ENCODE measurements around the gene LTF.
A peak's percentile ranks its signal among the peaks of the same experiment; 100 is the strongest.

LTF gene

DNA sequence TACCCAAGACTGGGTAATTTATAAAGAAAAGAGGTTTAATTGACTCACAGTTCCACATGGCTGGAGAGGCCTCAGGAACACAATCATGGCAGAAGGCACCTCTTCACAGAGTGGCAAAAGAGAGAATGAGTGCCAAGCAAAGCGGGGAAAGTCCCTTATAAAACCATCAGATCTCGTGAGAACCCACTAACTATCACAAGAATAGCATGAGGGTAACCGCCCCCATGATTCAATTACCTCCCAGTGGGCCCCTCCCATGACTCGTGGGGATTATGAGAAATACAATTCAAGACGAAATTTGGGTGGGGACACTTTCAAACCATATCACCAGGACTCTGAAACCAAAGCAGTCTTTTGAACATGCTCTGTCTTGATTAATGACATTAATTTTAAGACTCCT is 40.1 kb upstream of the LTF start:
- peaks cover 25% of the 10 kb centered on the region for H3K4me1 ChIP-seq (ENCODE audit: low read length)
- peak; percentile 55 for DNase-seq
- no peak overlapping the region for H3K4me3 ChIP-seq (ENCODE audit: low read length)
- H2AFZ ChIP-seq (ENCODE audit: low read length): no peak overlapping the region
- no peaks in the 10 kb centered on the region for H3F3A ChIP-seq (ENCODE audit: insufficient read depth, low read length)
- H3K79me2 ChIP-seq (ENCODE audit: low read length): no peaks in the 10 kb centered on the region
- no peaks in the 10 kb centered on the region for H3K36me3 ChIP-seq (replicated peaks; ENCODE audit: insufficient read depth, low read length)
- H3K9me3 ChIP-seq (replicated peaks; ENCODE audit: insufficient read depth, low read length): no peaks in the 10 kb centered on the region
- H4K20me1 ChIP-seq (ENCODE audit: insufficient read depth, low read length): no peaks in the 10 kb centered on the region
- TF ChIP-seq EZH2 (optimal IDR thresholded peaks at IDR 0.05; ENCODE audit: low read depth, low read length) (no peak), EZH2phosphoT487 (IDR thresholded peaks at IDR 0.05; ENCODE audit: low read length) (no peak)
- TF ChIP-seq, protein P1, sequence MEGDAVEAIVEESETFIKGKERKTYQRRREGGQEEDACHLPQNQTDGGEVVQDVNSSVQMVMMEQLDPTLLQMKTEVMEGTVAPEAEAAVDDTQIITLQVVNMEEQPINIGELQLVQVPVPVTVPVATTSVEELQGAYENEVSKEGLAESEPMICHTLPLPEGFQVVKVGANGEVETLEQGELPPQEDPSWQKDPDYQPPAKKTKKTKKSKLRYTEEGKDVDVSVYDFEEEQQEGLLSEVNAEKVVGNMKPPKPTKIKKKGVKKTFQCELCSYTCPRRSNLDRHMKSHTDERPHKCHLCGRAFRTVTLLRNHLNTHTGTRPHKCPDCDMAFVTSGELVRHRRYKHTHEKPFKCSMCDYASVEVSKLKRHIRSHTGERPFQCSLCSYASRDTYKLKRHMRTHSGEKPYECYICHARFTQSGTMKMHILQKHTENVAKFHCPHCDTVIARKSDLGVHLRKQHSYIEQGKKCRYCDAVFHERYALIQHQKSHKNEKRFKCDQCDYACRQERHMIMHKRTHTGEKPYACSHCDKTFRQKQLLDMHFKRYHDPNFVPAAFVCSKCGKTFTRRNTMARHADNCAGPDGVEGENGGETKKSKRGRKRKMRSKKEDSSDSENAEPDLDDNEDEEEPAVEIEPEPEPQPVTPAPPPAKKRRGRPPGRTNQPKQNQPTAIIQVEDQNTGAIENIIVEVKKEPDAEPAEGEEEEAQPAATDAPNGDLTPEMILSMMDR (IDR thresholded peaks at IDR 0.05; ENCODE audit: low read length): no peak
- H3K27me3 ChIP-seq (replicated peaks; ENCODE audit: insufficient read depth, low read length): no peaks in the 10 kb centered on the region
- H3K4me2 ChIP-seq (ENCODE audit: low read depth, low read length): peak overlapping the region; percentile 5; the same call in 1 of the 2 replicates
- H3K27ac ChIP-seq (ENCODE audit: low read length): no peak overlapping the region
- H3K9ac ChIP-seq (ENCODE audit: low read length): no peak overlapping the region
- H3K9me2 ChIP-seq (replicated peaks; ENCODE audit: insufficient read depth, low read length): no peaks in the 10 kb centered on the region

DNA sequence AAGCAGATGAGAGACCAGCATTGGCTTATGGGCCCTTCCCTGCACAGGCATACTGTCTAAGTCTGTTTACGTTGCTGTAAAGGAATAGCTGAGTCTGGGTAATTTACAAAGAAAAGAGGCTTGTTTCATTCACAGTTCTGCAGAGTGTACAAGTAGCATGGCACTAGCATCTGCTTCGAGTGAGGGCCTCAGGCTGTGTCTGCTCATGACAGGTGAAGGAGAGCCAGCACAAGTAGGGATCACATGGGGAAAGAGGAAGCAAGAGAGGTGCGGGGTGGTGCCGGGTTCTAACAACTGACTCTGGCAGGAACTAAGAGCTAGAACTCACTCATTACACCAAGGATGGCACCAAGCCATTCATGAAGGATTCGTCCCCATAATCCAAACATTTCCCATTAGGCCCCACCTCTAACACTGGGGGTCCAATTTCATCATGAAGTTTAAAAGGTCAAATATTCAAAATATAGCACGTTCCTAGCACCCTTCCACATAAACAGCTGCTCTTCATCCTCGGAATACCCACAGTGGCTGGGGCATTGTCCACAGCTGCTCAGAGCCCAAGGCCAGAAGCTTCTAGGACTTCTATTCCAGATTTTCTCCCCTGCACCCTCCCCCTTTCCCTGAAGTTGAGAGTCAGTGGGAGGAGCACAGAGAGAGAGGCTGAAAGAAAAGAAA is 38.6 kb upstream of the LTF start:
- H3K27ac ChIP-seq (ENCODE audit: low read length): no peak overlapping the region
- peaks cover 25% of the 10 kb centered on the region for H3K4me1 ChIP-seq (ENCODE audit: low read length)
- no peaks in the 10 kb centered on the region for H3K79me2 ChIP-seq (ENCODE audit: low read length)
- H3K27me3 ChIP-seq (replicated peaks; ENCODE audit: insufficient read depth, low read length): no peaks in the 10 kb centered on the region
- H3K36me3 ChIP-seq (replicated peaks; ENCODE audit: insufficient read depth, low read length): no peaks in the 10 kb centered on the region
- TF ChIP-seq EZH2phosphoT487 (IDR thresholded peaks at IDR 0.05; ENCODE audit: low read length) (no peak), EZH2 (optimal IDR thresholded peaks at IDR 0.05; ENCODE audit: low read depth, low read length) (no peak)
- TF ChIP-seq, protein P1 (IDR thresholded peaks at IDR 0.05; ENCODE audit: low read length): no peak
- H3K4me2 ChIP-seq (ENCODE audit: low read depth, low read length): no peak overlapping the region
- no peaks in the 10 kb centered on the region for H4K20me1 ChIP-seq (ENCODE audit: insufficient read depth, low read length)
- no peaks in the 10 kb centered on the region for H3K9me3 ChIP-seq (replicated peaks; ENCODE audit: insufficient read depth, low read length)
- DNase-seq: no peak
- H3K4me3 ChIP-seq (ENCODE audit: low read length): no peak overlapping the region
- H3K9ac ChIP-seq (ENCODE audit: low read length): no peak overlapping the region
- no peaks in the 10 kb centered on the region for H3F3A ChIP-seq (ENCODE audit: insufficient read depth, low read length)
- no peaks in the 10 kb centered on the region for H3K9me2 ChIP-seq (replicated peaks; ENCODE audit: insufficient read depth, low read length)
- H2AFZ ChIP-seq (ENCODE audit: low read length): no peak overlapping the region

DNA sequence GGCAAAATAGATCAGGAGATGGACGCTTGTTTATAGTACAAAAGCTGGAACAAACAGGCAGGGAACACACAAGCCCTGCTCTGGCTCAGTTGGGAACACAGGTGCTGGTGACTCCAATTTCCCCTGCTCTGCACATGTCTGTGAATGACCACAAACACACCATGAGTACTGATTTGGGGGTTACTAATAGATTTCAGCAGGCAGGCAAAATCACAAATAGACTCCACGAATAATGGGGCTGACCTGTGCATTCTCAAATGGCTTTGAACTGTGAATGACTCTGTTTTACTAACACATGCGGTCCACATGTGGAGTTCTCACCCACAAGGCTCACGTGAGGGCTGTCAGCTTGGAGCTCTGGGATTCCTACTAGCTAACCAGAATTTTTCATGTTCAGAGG is 37.0 kb upstream of the LTF start:
- H3K79me2 ChIP-seq (ENCODE audit: low read length): no peaks in the 10 kb centered on the region
- DNase-seq: no peak
- H3K27ac ChIP-seq (ENCODE audit: low read length): no peak overlapping the region
- no peak overlapping the region for H2AFZ ChIP-seq (ENCODE audit: low read length)
- H3F3A ChIP-seq (ENCODE audit: insufficient read depth, low read length): no peaks in the 10 kb centered on the region
- H3K4me1 ChIP-seq (ENCODE audit: low read length): peaks cover 31% of the 10 kb centered on the region
- no peak for TF ChIP-seq EZH2 (optimal IDR thresholded peaks at IDR 0.05; ENCODE audit: low read depth, low read length)
- TF ChIP-seq EZH2phosphoT487 (IDR thresholded peaks at IDR 0.05; ENCODE audit: low read length): no peak
- TF ChIP-seq, protein P1 (IDR thresholded peaks at IDR 0.05; ENCODE audit: low read length): no peak
- H3K4me2 ChIP-seq (ENCODE audit: low read depth, low read length): no peak overlapping the region
- no peaks in the 10 kb centered on the region for H3K36me3 ChIP-seq (replicated peaks; ENCODE audit: insufficient read depth, low read length)
- H3K4me3 ChIP-seq (ENCODE audit: low read length): no peak overlapping the region
- H3K9me3 ChIP-seq (replicated peaks; ENCODE audit: insufficient read depth, low read length): no peaks in the 10 kb centered on the region
- no peak overlapping the region for H3K9ac ChIP-seq (ENCODE audit: low read length)
- H3K9me2 ChIP-seq (replicated peaks; ENCODE audit: insufficient read depth, low read length): no peaks in the 10 kb centered on the region
- H4K20me1 ChIP-seq (ENCODE audit: insufficient read depth, low read length): no peaks in the 10 kb centered on the region
- H3K27me3 ChIP-seq (replicated peaks; ENCODE audit: insufficient read depth, low read length): no peaks in the 10 kb centered on the region
